Renal cortex interstitium (tissue), 15 donors: ENCODE data around the gene HNRNPH3. TPM values are rescaled to one million over a fixed set of nuclear protein-coding genes. Genes with fewer than 3 reads are reported as not detected.

Source experiments
- DNase-seq, 11 donors: peaks; one replicate each; pipeline ENCODE4 v3.0.0-alpha.2; 2013; ENCODE audit warnings: low read depth in 9 of 11, low spot score in 4 of 11; ENCODE audit errors: extremely low read depth in 1 of 11
- long read RNA-seq, 16 experiments: transcript quantifications; one replicate each; lab custom pipeline, GENCODE V29; 2026
- polyA plus RNA-seq, 3 donors: library from polyadenylated mRNA; unstranded; fragments of 120-200 nt; gene quantifications; one replicate each; pipeline ENCODE4 v1.2.1, GENCODE V29; 2013; ENCODE audit not compliant: insufficient read length in 3 of 3

Gene HNRNPH3
- polyA plus RNA-seq: 100 to 1,000 TPM; 348 to 405 (median 386) TPM
- long read RNA-seq, donor 1, transcript HNRNPH3-208 (7 exons, 2,704 nt): major isoform, 12 of 61 reads
- long read RNA-seq, donor 1, transcript HNRNPH3-201 (10 exons, 2,339 nt): minor isoform, 10 of 61 reads
- long read RNA-seq, donor 1, partial matches to known transcripts: 36 of 61 reads
- long read RNA-seq, donor 1, other reads (novel, unspliced or antisense): 0 of 61 reads
- long read RNA-seq, donor 2, transcript HNRNPH3-201 (10 exons, 2,339 nt): major isoform, 7 of 82 reads
- long read RNA-seq, donor 2, partial matches to known transcripts: 66 of 82 reads
- long read RNA-seq, donor 2, other reads (novel, unspliced or antisense): 0 of 82 reads
- long read RNA-seq, donor 3, transcript HNRNPH3-201 (10 exons, 2,339 nt): minor isoform, 18 of 186 reads
- long read RNA-seq, donor 3, transcript HNRNPH3-208 (7 exons, 2,704 nt): major isoform, 19 of 186 reads
- long read RNA-seq, donor 3, transcript HNRNPH3-202 (10 exons, 1,332 nt): minor isoform, 11 of 186 reads
- long read RNA-seq, donor 3, partial matches to known transcripts: 87 of 186 reads
- long read RNA-seq, donor 3, other reads (novel, unspliced or antisense): 40 of 186 reads
- long read RNA-seq, donor 4, transcript HNRNPH3-201 (10 exons, 2,339 nt): minor isoform, 5 of 72 reads
- long read RNA-seq, donor 4, transcript HNRNPH3-208 (7 exons, 2,704 nt): major isoform, 28 of 72 reads
- long read RNA-seq, donor 4, partial matches to known transcripts: 29 of 72 reads
- long read RNA-seq, donor 4, other reads (novel, unspliced or antisense): 6 of 72 reads
- long read RNA-seq, donor 5: 0 reads
- long read RNA-seq, donor 6, transcript HNRNPH3-201 (10 exons, 2,339 nt): minor isoform, 11 of 132 reads
- long read RNA-seq, donor 6, transcript HNRNPH3-208 (7 exons, 2,704 nt): major isoform, 17 of 132 reads
- long read RNA-seq, donor 6, partial matches to known transcripts: 88 of 132 reads
- long read RNA-seq, donor 6, other reads (novel, unspliced or antisense): 6 of 132 reads
- long read RNA-seq, donor 7, transcript HNRNPH3-204 (4 exons, 566 nt): minor isoform, 6 of 163 reads
- long read RNA-seq, donor 7, transcript HNRNPH3-202 (10 exons, 1,332 nt): minor isoform, 5 of 163 reads
- long read RNA-seq, donor 7, transcript HNRNPH3-208 (7 exons, 2,704 nt): major isoform, 33 of 163 reads
- long read RNA-seq, donor 7, transcript HNRNPH3-201 (10 exons, 2,339 nt): minor isoform, 12 of 163 reads
- long read RNA-seq, donor 7, partial matches to known transcripts: 89 of 163 reads
- long read RNA-seq, donor 7, other reads (novel, unspliced or antisense): 15 of 163 reads
- long read RNA-seq, donor 8, transcript HNRNPH3-201 (10 exons, 2,339 nt): minor isoform, 20 of 216 reads
- long read RNA-seq, donor 8, transcript HNRNPH3-202 (10 exons, 1,332 nt): minor isoform, 7 of 216 reads
- long read RNA-seq, donor 8, transcript HNRNPH3-204 (4 exons, 566 nt): minor isoform, 5 of 216 reads
- long read RNA-seq, donor 8, transcript HNRNPH3-208 (7 exons, 2,704 nt): major isoform, 23 of 216 reads
- long read RNA-seq, donor 8, partial matches to known transcripts: 144 of 216 reads
- long read RNA-seq, donor 8, other reads (novel, unspliced or antisense): 11 of 216 reads
- long read RNA-seq, donor 9, transcript HNRNPH3-208 (7 exons, 2,704 nt): major isoform, 20 of 80 reads
- long read RNA-seq, donor 9, transcript HNRNPH3-201 (10 exons, 2,339 nt): minor isoform, 15 of 80 reads
- long read RNA-seq, donor 9, transcript HNRNPH3-202 (10 exons, 1,332 nt): minor isoform, 6 of 80 reads
- long read RNA-seq, donor 9, partial matches to known transcripts: 30 of 80 reads
- long read RNA-seq, donor 9, other reads (novel, unspliced or antisense): 5 of 80 reads
- long read RNA-seq, donor 10, transcript HNRNPH3-201 (10 exons, 2,339 nt): minor isoform, 6 of 98 reads
- long read RNA-seq, donor 10, transcript HNRNPH3-208 (7 exons, 2,704 nt): major isoform, 22 of 98 reads
- long read RNA-seq, donor 10, partial matches to known transcripts: 51 of 98 reads
- long read RNA-seq, donor 10, other reads (novel, unspliced or antisense): 11 of 98 reads
- long read RNA-seq, donor 11, transcript HNRNPH3-201 (10 exons, 2,339 nt): minor isoform, 5 of 52 reads
- long read RNA-seq, donor 11, transcript HNRNPH3-208 (7 exons, 2,704 nt): major isoform, 27 of 52 reads
- long read RNA-seq, donor 11, transcript HNRNPH3-202 (10 exons, 1,332 nt): minor isoform, 5 of 52 reads
- long read RNA-seq, donor 11, partial matches to known transcripts: 12 of 52 reads
- long read RNA-seq, donor 11, other reads (novel, unspliced or antisense): 0 of 52 reads
- long read RNA-seq, donor 12, partial matches to known transcripts: 19 of 35 reads
- long read RNA-seq, donor 12, other reads (novel, unspliced or antisense): 5 of 35 reads
- long read RNA-seq, donor 13: 0 reads
- long read RNA-seq, donor 14, transcript HNRNPH3-201 (10 exons, 2,339 nt): major isoform, 17 of 123 reads
- long read RNA-seq, donor 14, transcript HNRNPH3-208 (7 exons, 2,704 nt): minor isoform, 15 of 123 reads
- long read RNA-seq, donor 14, partial matches to known transcripts: 75 of 123 reads
- long read RNA-seq, donor 14, other reads (novel, unspliced or antisense): 6 of 123 reads
- long read RNA-seq, donor 15, transcript HNRNPH3-201 (10 exons, 2,339 nt): minor isoform, 9 of 41 reads
- long read RNA-seq, donor 15, transcript HNRNPH3-208 (7 exons, 2,704 nt): major isoform, 16 of 41 reads
- long read RNA-seq, donor 15, transcript HNRNPH3-202 (10 exons, 1,332 nt): minor isoform, 5 of 41 reads
- long read RNA-seq, donor 15, partial matches to known transcripts: 7 of 41 reads
- long read RNA-seq, donor 15, other reads (novel, unspliced or antisense): 0 of 41 reads
- long read RNA-seq, donor 16, transcript HNRNPH3-201 (10 exons, 2,339 nt): minor isoform, 26 of 260 reads
- long read RNA-seq, donor 16, transcript HNRNPH3-202 (10 exons, 1,332 nt): minor isoform, 5 of 260 reads
- long read RNA-seq, donor 16, transcript HNRNPH3-208 (7 exons, 2,704 nt): major isoform, 75 of 260 reads
- long read RNA-seq, donor 16, partial matches to known transcripts: 114 of 260 reads
- long read RNA-seq, donor 16, other reads (novel, unspliced or antisense): 36 of 260 reads

GRCh38 chr10:68331455-68332258, at the start of gene HNRNPH3:
Gene HNRNPH3, plus strand, starts transcription at chr10:68332064. Its CDS starts 5,158 bp downstream, at chr10:68337222.
- peak; percentile 97 to 99 (median 98) for DNase-seq

GRCh38 chr10:68284062-68285001, 47.5 kb upstream of the HNRNPH3 start:
- DNase-seq: peak in 9 of 11 donors; percentile 32 to 67 (median 51)

- DNase-seq: no peak
Observed at GRCh38 chr10:68288717-68289116, 43.1 kb upstream of the HNRNPH3 start.

GRCh38 chr10:68290736-68291135, 41.1 kb upstream of the HNRNPH3 start:
- no peak for DNase-seq

- no peak for DNase-seq
Observed at GRCh38 chr10:68296843-68297663, 34.8 kb upstream of the HNRNPH3 start.

- no peak for DNase-seq
Observed at GRCh38 chr10:68301301-68301700, 30.6 kb upstream of the HNRNPH3 start.

- DNase-seq: peak in 5 of 11 donors; percentile 21 to 46 (median 30)
Observed at GRCh38 chr10:68301790-68302502, 29.9 kb upstream of the HNRNPH3 start.

GRCh38 chr10:68302503-68302823, 29.4 kb upstream of the HNRNPH3 start:
- no peak for DNase-seq

GRCh38 chr10:68302871-68303270, 29.0 kb upstream of the HNRNPH3 start:
- no peak for DNase-seq

- no peak for DNase-seq
Observed at GRCh38 chr10:68303849-68304412, 27.9 kb upstream of the HNRNPH3 start.

- DNase-seq: no peak
Observed at GRCh38 chr10:68305854-68306253, 26.0 kb upstream of the HNRNPH3 start.

- no peak for DNase-seq
Observed at GRCh38 chr10:68310531-68310930, 21.3 kb upstream of the HNRNPH3 start.
